Mesenchymal stem cell (in vitro differentiated cells and primary cell): ENCODE results near the gene NCSTN.

Source experiments
- DNase-seq: peaks from one replicate; pipeline ENCODE4 v3.0.0-alpha.2; 2013
- H2AFZ ChIP-seq: one replicate; pipeline ENCODE4 v1.6.1; 2013; ENCODE audit warnings: low read depth, mild to moderate bottlenecking, control low read depth, inconsistent platforms, low read length, moderate library complexity
- H2AK5ac ChIP-seq: 2 replicates; pipeline ENCODE4 v1.6.1; 2013; ENCODE audit warnings: low read length, moderate library complexity, mild to moderate bottlenecking, inconsistent platforms; ENCODE audit not compliant: severe bottlenecking
- H2BK120ac ChIP-seq: one replicate; pipeline ENCODE4 v1.6.1; 2013; ENCODE audit warnings: low read depth, mild to moderate bottlenecking, inconsistent platforms, low read length, moderate library complexity
- H2BK12ac ChIP-seq, 2 experiments: one replicate each; pipeline ENCODE4 v1.6.1; 2013; ENCODE audit warnings: inconsistent platforms in 2 of 2, low read length in 2 of 2, mild to moderate bottlenecking in 2 of 2, moderate library complexity in 2 of 2, control low read depth in 1 of 2
- H2BK15ac ChIP-seq: one replicate; pipeline ENCODE4 v1.6.1; 2013; ENCODE audit warnings: mild to moderate bottlenecking, low read depth, inconsistent platforms; ENCODE audit not compliant: poor library complexity, severe bottlenecking
- H2BK5ac ChIP-seq: 2 replicates; pipeline ENCODE4 v1.6.1; 2013; ENCODE audit warnings: low read depth, mild to moderate bottlenecking, low read length, control low read depth, inconsistent platforms; ENCODE audit not compliant: poor library complexity, severe bottlenecking
- H3K14ac ChIP-seq, 2 experiments: one replicate each; pipeline ENCODE4 v1.6.1; 2013; ENCODE audit warnings: inconsistent platforms in 2 of 2, low read length in 2 of 2, control low read depth in 1 of 2, mild to moderate bottlenecking in 1 of 2, moderate library complexity in 1 of 2
- H3K18ac ChIP-seq, 2 experiments: one replicate each; pipeline ENCODE4 v1.6.1; 2013; ENCODE audit warnings: inconsistent platforms in 2 of 2, low read length in 2 of 2, control low read depth in 1 of 2, low read depth in 1 of 2, mild to moderate bottlenecking in 1 of 2
- H3K23ac ChIP-seq, 2 experiments: one replicate each; pipeline ENCODE4 v1.6.1; 2013; ENCODE audit warnings: inconsistent platforms in 2 of 2, low read length in 2 of 2, mild to moderate bottlenecking in 2 of 2, moderate library complexity in 2 of 2, control low read depth in 1 of 2
- H3K27ac ChIP-seq: 2 replicates; pipeline ENCODE4 v1.5.1; 2013; ENCODE audit warnings: mild to moderate bottlenecking, moderate library complexity, low read length, control low read depth, inconsistent platforms; ENCODE audit not compliant: poor library complexity, severe bottlenecking
- H3K27me3 ChIP-seq, 2 experiments: 2 replicates each; pipeline versions ENCODE4 v1.6.1 to v1.7.0; 2013; ENCODE audit warnings: low read length in 2 of 2, mild to moderate bottlenecking in 2 of 2, moderate library complexity in 2 of 2, control low read depth in 1 of 2, inconsistent platforms in 1 of 2; ENCODE audit not compliant: control insufficient read depth in 1 of 2, insufficient read depth in 1 of 2
- H3K36me3 ChIP-seq, 2 experiments: 2 replicates each; pipeline versions ENCODE4 v1.6.1 to v1.7.0; 2013; ENCODE audit warnings: low read length in 2 of 2, control low read depth in 1 of 2, inconsistent platforms in 1 of 2, low read depth in 1 of 2, mild to moderate bottlenecking in 1 of 2; ENCODE audit not compliant: insufficient read depth in 2 of 2, control insufficient read depth in 1 of 2
- H3K4ac ChIP-seq, 2 experiments: one replicate each; pipeline ENCODE4 v1.6.1; 2013; ENCODE audit warnings: inconsistent platforms in 2 of 2, low read length in 2 of 2, mild to moderate bottlenecking in 2 of 2, moderate library complexity in 2 of 2, control low read depth in 1 of 2, low read depth in 1 of 2
- H3K4me1 ChIP-seq: 2 replicates; pipeline ENCODE4 v1.6.1; 2013; ENCODE audit warnings: low read depth, low read length, control low read depth; ENCODE audit not compliant: control insufficient read depth, insufficient read depth
- H3K4me2 ChIP-seq: 2 replicates; pipeline ENCODE4 v1.6.1; 2013; ENCODE audit warnings: low read length, mild to moderate bottlenecking, inconsistent platforms; ENCODE audit not compliant: poor library complexity, severe bottlenecking
- H3K4me3 ChIP-seq, 2 experiments: 2 replicates each; pipeline versions ENCODE4 v1.5.1 to v1.7.0; 2013; ENCODE audit warnings: low read length in 2 of 2, mild to moderate bottlenecking in 2 of 2, control low read depth in 1 of 2, low read depth in 1 of 2; ENCODE audit not compliant: insufficient read depth in 1 of 2
- H3K79me1 ChIP-seq: replicated peaks from 2 replicates; pipeline ENCODE4 v1.6.1; 2013; ENCODE audit warnings: mild to moderate bottlenecking, control low read depth, low read length, inconsistent platforms; ENCODE audit not compliant: poor library complexity, severe bottlenecking
- H3K9ac ChIP-seq: 2 replicates; pipeline ENCODE4 v1.7.0; 2013; ENCODE audit warnings: mild to moderate bottlenecking, low read length, moderate library complexity
- H3K9me3 ChIP-seq: 2 replicates; pipeline ENCODE4 v1.7.0; 2013; ENCODE audit warnings: mild to moderate bottlenecking, low read length; ENCODE audit not compliant: control insufficient read depth
- H4K8ac ChIP-seq: one replicate; pipeline ENCODE4 v1.6.1; 2013; ENCODE audit warnings: inconsistent platforms, mild to moderate bottlenecking, low read length, moderate library complexity
- H4K91ac ChIP-seq: one replicate; pipeline ENCODE4 v1.6.1; 2013; ENCODE audit warnings: mild to moderate bottlenecking, low read length, inconsistent platforms
- WGBS: methylation state at CpG from one replicate; pipeline ENCODE4 v1.1.7; 2013; ENCODE audit warnings: mixed read lengths; 5-methylcytosine and 5-hydroxymethylcytosine counted together

Gene NCSTN

GRCh38 chr1:160340866-160341265 lies 2.3 kb upstream of the NCSTN start:
- H2BK15ac ChIP-seq: no peak overlapping the region
- peak overlapping the region; percentile 99 for H3K9ac ChIP-seq
- no peak for DNase-seq
- no peaks in the 10 kb centered on the region for H3K4me1 ChIP-seq
- H3K27ac ChIP-seq: no peak overlapping the region
- H3K36me3 ChIP-seq: peaks cover 6 to 63% of the 10 kb centered on the region in 2 experiments
- no peak overlapping the region for H3K18ac ChIP-seq
- H2BK12ac ChIP-seq: no peak overlapping the region
- H2BK5ac ChIP-seq: no peak overlapping the region
- no peak overlapping the region for H3K4ac ChIP-seq
- H3K9me3 ChIP-seq: no peaks in the 10 kb centered on the region
- H3K14ac ChIP-seq: no peak overlapping the region
- WGBS: 90% methylated on average over 2 of the region's 2 CpGs
- H3K79me1 ChIP-seq: peaks cover 2% of the 10 kb centered on the region
- no peaks in the 10 kb centered on the region for H3K27me3 ChIP-seq
- H2AK5ac ChIP-seq: no peak overlapping the region
- no peak overlapping the region for H4K91ac ChIP-seq
- peak overlapping the region in 1 of 2 experiments; percentile 96 for H3K4me3 ChIP-seq
- H3K4me2 ChIP-seq: peak overlapping the region; percentile 54
- H4K8ac ChIP-seq: no peak overlapping the region
- H2BK120ac ChIP-seq: no peak overlapping the region
- no peak overlapping the region for H2AFZ ChIP-seq
- H3K23ac ChIP-seq: no peak overlapping the region

- peak overlapping the region in 1 of 2 experiments; percentile 57 for H3K23ac ChIP-seq
- peak overlapping the region; percentile 99 for H3K9ac ChIP-seq
- no peaks in the 10 kb centered on the region for H3K4me1 ChIP-seq
- H2BK15ac ChIP-seq: no peak overlapping the region
- peak overlapping the region; percentile 60 for H2BK5ac ChIP-seq
- H2BK12ac ChIP-seq: peak overlapping the region in 1 of 2 experiments; percentile 25
- H4K8ac ChIP-seq: peak overlapping the region; percentile 81
- peak overlapping the region; percentile 74 for H3K4me2 ChIP-seq
- H3K4ac ChIP-seq: peak overlapping the region; percentile 79 to 83
- peak overlapping the region; percentile 95 to 98 for H3K18ac ChIP-seq
- H3K27ac ChIP-seq: peak overlapping the region; percentile 85
- H3K79me1 ChIP-seq: peaks cover 11% of the 10 kb centered on the region
- no peak overlapping the region for H2AFZ ChIP-seq
- no peaks in the 10 kb centered on the region for H3K9me3 ChIP-seq
- peak overlapping the region in 1 of 2 experiments; percentile 68 for H3K14ac ChIP-seq
- H2BK120ac ChIP-seq: peak overlapping the region; percentile 64
- peaks cover 9 to 63% of the 10 kb centered on the region in 2 experiments for H3K36me3 ChIP-seq
- H3K4me3 ChIP-seq: peak overlapping the region; percentile 78 to 96
- H2AK5ac ChIP-seq: peak overlapping the region; percentile 66
- peak overlapping the region; percentile 83 for H4K91ac ChIP-seq
- no peaks in the 10 kb centered on the region for H3K27me3 ChIP-seq
- WGBS: 0% methylated on average over 6 of the region's 7 CpGs
- peak; percentile 40 for DNase-seq
Observed at GRCh38 chr1:160342526-160342925, 657 bp upstream of the NCSTN start.

- no peak for DNase-seq
- H2AFZ ChIP-seq: no peak overlapping the region
- peak overlapping the region; percentile 99 for H3K9ac ChIP-seq
- peak overlapping the region; percentile 27 for H2AK5ac ChIP-seq
- H3K36me3 ChIP-seq: peaks cover 15 to 62% of the 10 kb centered on the region in 2 experiments
- no peak overlapping the region for H4K91ac ChIP-seq
- H3K23ac ChIP-seq: no peak overlapping the region
- H3K4me3 ChIP-seq: peak overlapping the region in 1 of 2 experiments; percentile 96
- no peak overlapping the region for H3K4ac ChIP-seq
- no peak overlapping the region for H3K27ac ChIP-seq
- WGBS: 67% methylated on average over 1 of the region's 3 CpGs
- no peak overlapping the region for H2BK120ac ChIP-seq
- no peak overlapping the region for H3K18ac ChIP-seq
- no peaks in the 10 kb centered on the region for H3K27me3 ChIP-seq
- H3K14ac ChIP-seq: no peak overlapping the region
- H2BK12ac ChIP-seq: no peak overlapping the region
- no peak overlapping the region for H4K8ac ChIP-seq
- H2BK5ac ChIP-seq: no peak overlapping the region
- no peaks in the 10 kb centered on the region for H3K9me3 ChIP-seq
- no peaks in the 10 kb centered on the region for H3K4me1 ChIP-seq
- peak overlapping the region; percentile 59 for H3K4me2 ChIP-seq
- H2BK15ac ChIP-seq: no peak overlapping the region
- peaks cover 22% of the 10 kb centered on the region for H3K79me1 ChIP-seq
Observed at GRCh38 chr1:160344241-160344640, 1.1 kb downstream of the NCSTN start.

GRCh38 chr1:160344936-160345335 lies 1.8 kb downstream of the NCSTN start:
- Histone ChIP-seq H2BK12ac (no peak overlapping the region), H3K27ac (no peak overlapping the region), H3K4me3 (no peak overlapping the region), H3K4ac (no peak overlapping the region), H2AK5ac (no peak overlapping the region), H3K4me2 (no peak overlapping the region), H3K4me1 (no peaks in the 10 kb centered on the region), H3K14ac (no peak overlapping the region), H2BK15ac (no peak overlapping the region), H3K9me3 (no peaks in the 10 kb centered on the region), H2AFZ (no peak overlapping the region), H3K9ac (no peak overlapping the region), H3K79me1 (peaks cover 25% of the 10 kb centered on the region), H3K18ac (no peak overlapping the region), H3K27me3 (no peaks in the 10 kb centered on the region), H4K8ac (no peak overlapping the region), H3K36me3 (peaks cover 20 to 62% of the 10 kb centered on the region in 2 experiments), H3K23ac (no peak overlapping the region), H2BK120ac (no peak overlapping the region), H4K91ac (no peak overlapping the region), H2BK5ac (no peak overlapping the region)
- DNase-seq: no peak
- WGBS: over 99% methylated on average over 6 of the region's 6 CpGs
